GM12875 (cell line): ENCODE results near the gene ZNF248.
A peak's percentile ranks its signal among the peaks of the same experiment; 100 is the strongest.

Source experiments
- H3K4me3 ChIP-seq: one replicate; pipeline ENCODE4 v1.5.1; 2011; ENCODE audit warnings: low read depth, low read length, control low read depth
- TF ChIP-seq, protein P1 (sequence below): IDR thresholded peaks from 2 replicates; pipeline ENCODE4 v1.5.1; 2011; ENCODE audit warnings: low read depth, mild to moderate bottlenecking, control low read depth, inconsistent platforms, low read length, moderate library complexity, borderline replicate concordance; ENCODE audit not compliant: insufficient read depth

The ZNF248 gene

DNA sequence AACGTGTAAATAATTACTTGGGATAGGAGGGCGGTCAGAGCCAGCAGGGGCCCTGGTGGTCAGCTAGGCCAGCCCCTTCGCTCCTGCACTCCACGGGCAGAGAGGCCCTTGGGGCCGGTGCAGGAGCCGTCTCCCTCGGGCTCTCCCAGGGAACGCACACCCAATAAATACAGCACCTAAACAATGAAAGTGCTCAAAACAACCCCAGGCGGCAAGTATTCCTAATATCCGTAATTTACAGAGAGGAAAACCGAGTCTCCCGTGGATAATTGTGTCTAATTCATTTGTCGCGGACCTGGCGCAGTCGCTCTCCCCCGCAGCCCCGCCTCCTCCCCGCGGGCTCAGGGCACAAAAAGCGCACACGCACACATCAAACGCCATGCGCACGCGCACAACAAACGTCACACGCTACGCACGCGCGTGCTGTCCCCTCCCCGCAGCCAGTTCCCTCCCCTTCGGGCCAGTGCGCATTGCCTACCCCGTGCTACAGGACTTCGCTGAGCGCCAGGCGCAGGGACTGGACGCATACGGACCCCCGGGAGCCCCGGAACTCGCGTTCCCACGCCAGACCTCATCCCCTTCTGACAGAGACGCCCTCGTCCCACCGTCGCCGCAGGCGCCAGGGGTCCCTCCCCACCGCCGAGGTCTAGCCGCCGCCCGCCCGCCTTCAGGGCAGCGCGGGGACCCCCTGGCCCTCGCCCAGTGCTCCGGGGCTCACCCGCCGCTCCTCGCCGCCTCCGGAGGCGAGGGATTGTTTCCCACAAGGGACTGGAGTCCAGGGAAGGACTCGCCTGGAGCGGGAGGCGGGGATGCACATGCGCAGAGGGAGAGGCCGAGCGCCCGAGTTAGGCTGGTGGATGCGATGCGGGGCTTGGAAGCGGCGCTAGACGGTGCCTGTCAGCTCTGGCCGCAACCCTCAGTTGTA lies at the start of gene ZNF248:
TSS of gene ZNF248 (minus strand) at position 324 of the 925 bp plus-strand sequence. CDS start 1,300 bp downstream, outside the sequence.
- TF ChIP-seq, protein P1, sequence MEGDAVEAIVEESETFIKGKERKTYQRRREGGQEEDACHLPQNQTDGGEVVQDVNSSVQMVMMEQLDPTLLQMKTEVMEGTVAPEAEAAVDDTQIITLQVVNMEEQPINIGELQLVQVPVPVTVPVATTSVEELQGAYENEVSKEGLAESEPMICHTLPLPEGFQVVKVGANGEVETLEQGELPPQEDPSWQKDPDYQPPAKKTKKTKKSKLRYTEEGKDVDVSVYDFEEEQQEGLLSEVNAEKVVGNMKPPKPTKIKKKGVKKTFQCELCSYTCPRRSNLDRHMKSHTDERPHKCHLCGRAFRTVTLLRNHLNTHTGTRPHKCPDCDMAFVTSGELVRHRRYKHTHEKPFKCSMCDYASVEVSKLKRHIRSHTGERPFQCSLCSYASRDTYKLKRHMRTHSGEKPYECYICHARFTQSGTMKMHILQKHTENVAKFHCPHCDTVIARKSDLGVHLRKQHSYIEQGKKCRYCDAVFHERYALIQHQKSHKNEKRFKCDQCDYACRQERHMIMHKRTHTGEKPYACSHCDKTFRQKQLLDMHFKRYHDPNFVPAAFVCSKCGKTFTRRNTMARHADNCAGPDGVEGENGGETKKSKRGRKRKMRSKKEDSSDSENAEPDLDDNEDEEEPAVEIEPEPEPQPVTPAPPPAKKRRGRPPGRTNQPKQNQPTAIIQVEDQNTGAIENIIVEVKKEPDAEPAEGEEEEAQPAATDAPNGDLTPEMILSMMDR, result no peak
- peak within 1 kb of the TSS; percentile 84 for H3K4me3 ChIP-seq

DNA sequence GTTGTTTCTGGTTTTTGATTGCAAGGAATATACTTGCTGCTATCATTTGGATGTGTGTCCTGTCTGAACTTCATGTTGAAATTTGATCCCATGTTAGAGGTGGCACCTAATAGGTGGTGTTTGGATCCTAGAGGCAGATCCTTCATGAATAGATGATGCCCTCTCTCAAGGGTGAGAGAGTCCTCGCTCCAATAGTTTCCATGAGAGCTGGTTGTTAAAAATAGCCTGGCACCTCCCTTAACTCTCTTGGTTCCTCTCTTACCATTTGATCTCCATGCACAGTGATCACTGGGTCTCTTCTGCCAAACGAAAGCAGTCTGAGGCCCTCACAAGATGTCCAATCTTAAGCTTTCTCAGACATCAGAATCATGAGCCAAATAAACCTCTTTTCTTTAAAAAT lies 49.0 kb upstream of the ZNF248 start:
- TF ChIP-seq, protein P1, result no peak
- H3K4me3 ChIP-seq, result no peak overlapping the region

DNA sequence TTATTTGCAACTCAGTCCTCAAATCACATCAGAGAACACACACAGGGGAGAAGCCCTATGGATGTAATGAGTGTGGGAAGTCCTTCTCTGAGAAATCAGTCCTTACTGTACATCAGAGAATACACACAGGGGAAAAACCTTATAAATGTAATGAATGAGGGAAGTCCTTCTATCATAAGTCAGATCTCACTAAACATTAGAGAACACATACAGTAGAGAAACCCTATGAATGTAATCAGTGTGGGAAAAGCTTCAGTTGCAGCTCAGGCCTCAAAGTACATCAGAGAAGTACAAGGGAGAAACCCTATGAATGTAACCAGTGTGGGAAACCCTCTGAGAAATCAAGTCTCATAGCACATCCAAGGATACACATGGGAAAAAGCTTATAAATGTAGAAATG lies 39.0 kb upstream of the ZNF248 start:
- H3K4me3 ChIP-seq, result no peak overlapping the region
- TF ChIP-seq, protein P1, result no peak

DNA sequence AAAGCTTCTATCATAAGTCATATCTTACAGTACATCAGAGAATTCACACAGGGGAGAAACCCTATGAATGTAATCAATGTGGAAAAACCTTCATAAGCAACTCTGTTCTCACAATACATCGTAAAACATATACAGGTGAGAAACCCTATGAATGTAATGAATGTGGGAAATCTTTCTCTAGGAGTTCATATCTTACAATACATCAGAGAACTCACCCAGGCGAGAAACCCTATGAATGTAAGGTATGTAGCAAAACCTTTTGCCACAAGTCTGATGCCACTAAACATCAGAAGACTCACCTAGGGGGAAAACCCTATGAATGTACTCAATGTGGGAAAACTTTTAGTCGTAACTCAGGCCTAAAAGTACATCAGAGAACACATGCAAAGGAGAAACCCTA lies 38.3 kb upstream of the ZNF248 start:
- no peak overlapping the region for H3K4me3 ChIP-seq
- TF ChIP-seq, protein P1, result no peak

DNA sequence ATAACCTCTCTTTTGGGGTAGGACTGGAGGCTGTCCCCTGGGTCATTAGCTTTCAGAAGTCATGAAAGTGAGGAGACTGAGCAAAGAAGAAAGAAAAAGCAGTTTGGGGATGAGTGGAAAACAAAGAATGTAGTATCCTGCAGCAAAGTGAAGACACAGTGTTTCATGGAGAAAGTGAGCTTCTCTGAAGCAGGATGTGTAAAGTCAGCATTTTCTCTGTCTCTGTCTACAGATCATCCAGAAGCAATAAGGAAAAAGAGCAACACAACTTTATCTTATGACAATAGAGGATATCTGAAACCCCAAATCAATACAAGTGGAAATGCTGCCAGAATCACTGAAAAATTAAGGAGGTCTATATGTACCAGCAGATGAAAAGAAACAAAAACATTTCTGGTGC lies 28.4 kb upstream of the ZNF248 start:
- H3K4me3 ChIP-seq, result no peak overlapping the region
- TF ChIP-seq, protein P1, result no peak

DNA sequence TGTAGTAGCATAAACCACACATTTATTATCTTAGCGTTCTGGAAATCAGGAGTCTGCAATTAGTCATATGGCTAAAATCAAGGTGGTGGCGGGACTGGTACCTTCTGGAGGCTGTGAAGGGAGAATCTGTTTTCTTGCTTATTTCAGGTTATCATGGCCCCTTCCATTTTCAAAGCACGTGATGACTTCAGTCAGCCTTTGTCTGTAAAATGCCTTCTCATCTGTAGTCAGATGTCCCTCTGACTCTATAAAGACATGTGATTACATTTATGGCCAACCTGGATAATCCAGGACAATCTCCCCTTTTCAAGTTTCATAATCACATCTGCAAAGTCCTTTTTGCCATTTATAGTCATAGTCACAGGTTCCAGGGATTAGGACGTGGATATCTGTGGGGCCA lies 15.5 kb upstream of the ZNF248 start:
- TF ChIP-seq, protein P1, result no peak
- no peak overlapping the region for H3K4me3 ChIP-seq

DNA sequence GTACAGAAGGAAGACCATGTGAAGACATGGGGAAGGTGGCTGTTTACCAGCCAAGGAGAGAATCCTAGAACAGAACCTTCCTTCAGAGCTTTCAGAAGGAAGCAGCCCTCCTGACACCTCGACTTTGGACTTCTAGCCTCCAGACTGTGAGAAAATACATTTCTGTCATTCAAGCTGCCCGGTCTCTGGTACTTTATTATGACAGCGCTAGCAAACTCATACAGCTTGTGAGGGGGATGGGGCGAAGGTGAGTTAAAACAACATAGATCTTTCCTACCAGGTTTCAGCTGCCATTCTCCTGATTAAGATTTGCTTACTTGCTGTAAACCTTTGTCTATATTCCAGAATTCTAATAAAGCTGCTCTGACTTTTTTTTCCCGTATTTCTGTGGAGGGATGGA lies 14.9 kb upstream of the ZNF248 start:
- TF ChIP-seq, protein P1, result no peak
- no peak overlapping the region for H3K4me3 ChIP-seq
